H9 (cell line): ENCODE results near the gene PRKCG. TPM values are rescaled to one million over a fixed set of nuclear protein-coding genes. Genes with fewer than 3 reads are reported as not detected.
A peak's percentile ranks its signal among the peaks of the same experiment; 100 is the strongest.

Experiments used
- DNase-seq: peaks from one replicate; pipeline ENCODE4 v3.0.0-alpha.2; 2017
- H2AFZ ChIP-seq: one replicate; pipeline ENCODE4 v1.6.1; 2013; ENCODE audit warnings: mild to moderate bottlenecking, low read length, control low read depth, moderate library complexity
- H2AK5ac ChIP-seq: 2 replicates; pipeline ENCODE4 v1.6.1; 2013; ENCODE audit warnings: low read length, control low read depth, mixed read lengths; ENCODE audit not compliant: insufficient read length
- H2BK120ac ChIP-seq: one replicate; pipeline ENCODE4 v1.6.1; 2013; ENCODE audit warnings: low read depth, mild to moderate bottlenecking, low read length, control low read depth, inconsistent platforms; ENCODE audit not compliant: poor library complexity, severe bottlenecking
- H2BK12ac ChIP-seq: 2 replicates; pipeline ENCODE4 v1.6.1; 2013; ENCODE audit warnings: low read length, control low read depth, mixed read lengths, low read depth; ENCODE audit not compliant: insufficient read length
- H2BK15ac ChIP-seq: 2 replicates; pipeline ENCODE4 v1.6.1; 2013; ENCODE audit warnings: low read depth, low read length, control low read depth
- H2BK20ac ChIP-seq: one replicate; pipeline ENCODE4 v1.6.1; 2013; ENCODE audit warnings: low read depth, mild to moderate bottlenecking, low read length, control low read depth, inconsistent platforms; ENCODE audit not compliant: poor library complexity, severe bottlenecking
- H2BK5ac ChIP-seq: 2 replicates; pipeline ENCODE4 v1.6.1; 2013; ENCODE audit warnings: low read length, control low read depth, mixed read lengths; ENCODE audit not compliant: insufficient read length
- H3K14ac ChIP-seq: 2 replicates; pipeline ENCODE4 v1.6.1; 2013; ENCODE audit warnings: low read length, control low read depth; ENCODE audit not compliant: insufficient read depth
- H3K18ac ChIP-seq: 2 replicates; pipeline ENCODE4 v1.6.1; 2013; ENCODE audit warnings: low read depth, mild to moderate bottlenecking, mixed read lengths, low read length, control low read depth; ENCODE audit not compliant: insufficient read length
- H3K23ac ChIP-seq: 2 replicates; pipeline ENCODE4 v1.6.1; 2013; ENCODE audit warnings: low read length, control low read depth, mixed read lengths, low read depth; ENCODE audit not compliant: insufficient read length
- H3K23me2 ChIP-seq: 2 replicates; pipeline ENCODE4 v1.6.1; 2013; ENCODE audit warnings: low read depth, mild to moderate bottlenecking, mixed read lengths, low read length, control low read depth; ENCODE audit not compliant: insufficient read length, poor library complexity, severe bottlenecking
- H3K27ac ChIP-seq: 2 replicates; pipeline ENCODE4 v1.5.1; 2013; ENCODE audit warnings: low read length, control low read depth, mixed read lengths, low read depth; ENCODE audit not compliant: insufficient read length
- H3K27me3 ChIP-seq: 2 replicates; pipeline ENCODE4 v1.6.1; 2013; ENCODE audit warnings: low read length, control low read depth, inconsistent platforms; ENCODE audit not compliant: insufficient read depth
- H3K4ac ChIP-seq: 2 replicates; pipeline ENCODE4 v1.6.1; 2013; ENCODE audit warnings: low read depth, mild to moderate bottlenecking, control low read depth, inconsistent platforms, low read length, moderate library complexity
- H3K4me1 ChIP-seq: 2 replicates; pipeline ENCODE4 v1.6.1; 2013; ENCODE audit warnings: low read length, control low read depth, inconsistent platforms; ENCODE audit not compliant: insufficient read depth
- H3K4me2 ChIP-seq: 2 replicates; pipeline ENCODE4 v1.6.1; 2013; ENCODE audit warnings: low read length, control low read depth, mixed read lengths; ENCODE audit not compliant: insufficient read length, insufficient read depth
- H3K56ac ChIP-seq: 2 replicates; pipeline ENCODE4 v1.6.1; 2013; ENCODE audit warnings: low read depth, mild to moderate bottlenecking, mixed read lengths, low read length, control low read depth; ENCODE audit not compliant: insufficient read length
- H3K79me1 ChIP-seq: 2 replicates; pipeline ENCODE4 v1.6.1; 2013; ENCODE audit warnings: low read depth, mild to moderate bottlenecking, moderate library complexity, low read length, control low read depth, inconsistent platforms; ENCODE audit not compliant: insufficient read depth, poor library complexity, severe bottlenecking
- H3K79me2 ChIP-seq: 2 replicates; pipeline ENCODE4 v1.6.1; 2013; ENCODE audit warnings: low read length, control low read depth, inconsistent platforms; ENCODE audit not compliant: insufficient read depth
- H3K9ac ChIP-seq: 2 replicates; pipeline ENCODE4 v1.6.1; 2013; ENCODE audit warnings: low read length, control low read depth, mixed read lengths; ENCODE audit not compliant: insufficient read length; ENCODE audit errors: extremely low read depth
- H3K9me3 ChIP-seq: one replicate; pipeline ENCODE4 v1.6.1; 2013; ENCODE audit warnings: low read depth, low read length, inconsistent platforms; ENCODE audit not compliant: control insufficient read depth
- H3T11ph ChIP-seq: one replicate; pipeline ENCODE4 v1.6.1; 2013; ENCODE audit warnings: mild to moderate bottlenecking, low read length, control low read depth, inconsistent platforms
- H4K20me1 ChIP-seq: one replicate; pipeline ENCODE4 v1.6.1; 2013; ENCODE audit not compliant: control insufficient read depth, insufficient read length, insufficient read depth
- H4K5ac ChIP-seq: 2 replicates; pipeline ENCODE4 v1.6.1; 2013; ENCODE audit warnings: low read depth, mild to moderate bottlenecking, mixed read lengths, low read length, control low read depth; ENCODE audit not compliant: insufficient read length
- H4K8ac ChIP-seq: replicated peaks from 2 replicates; pipeline ENCODE4 v1.6.1; 2013; ENCODE audit warnings: low read length, control low read depth, mixed read lengths, low read depth; ENCODE audit not compliant: insufficient read length
- H4K91ac ChIP-seq: 2 replicates; pipeline ENCODE4 v1.6.1; 2013; ENCODE audit warnings: low read depth, mild to moderate bottlenecking, moderate library complexity, mixed read lengths, low read length, control low read depth; ENCODE audit not compliant: insufficient read length
- H3K27ac Mint-ChIP-seq, 3 experiments: 2 replicates in 2 of 3; 3 replicates in 1 of 3; pipeline ENCODE4 v1.8.0; 2020 to 2021; ENCODE audit warnings: mixed read lengths in 3 of 3, mild to moderate bottlenecking in 1 of 3, moderate library complexity in 1 of 3
- H3K27me3 Mint-ChIP-seq: 2 replicates; pipeline ENCODE4 v1.8.0; 2021; ENCODE audit warnings: low read depth, mild to moderate bottlenecking, moderate library complexity, mixed read lengths
- H3K36me3 Mint-ChIP-seq, 3 experiments: 2 replicates in 2 of 3; 3 replicates in 1 of 3; pipeline ENCODE4 v1.8.0; 2020 to 2021; ENCODE audit warnings: low read depth in 3 of 3, mixed read lengths in 3 of 3; ENCODE audit not compliant: insufficient read depth in 1 of 3
- H3K4me1 Mint-ChIP-seq, 2 experiments: 2 replicates each; pipeline ENCODE4 v1.8.0; 2020; ENCODE audit warnings: mixed read lengths in 2 of 2
- H3K4me3 Mint-ChIP-seq, 2 experiments: 2 replicates in 1 of 2; 3 replicates in 1 of 2; pipeline ENCODE4 v1.8.0; 2020 to 2021; ENCODE audit warnings: mild to moderate bottlenecking in 2 of 2, mixed read lengths in 2 of 2, moderate library complexity in 1 of 2
- H3K9me3 Mint-ChIP-seq, 2 experiments: 2 replicates in 1 of 2; 3 replicates in 1 of 2; pipeline ENCODE4 v1.8.0; 2020; ENCODE audit warnings: mild to moderate bottlenecking in 2 of 2, mixed read lengths in 2 of 2, moderate library complexity in 1 of 2
- CTCF ChIP-seq: fragments of 200-600 bp; sonication (generic); conservative IDR thresholded peaks from 3 replicates; pipeline ENCODE4 v1.8.0; 2021; ENCODE audit warnings: antibody characterized with exemption, mild to moderate bottlenecking
- WGBS: extraction: QIAGEN DNeasy Blood & Tissue Kit; methylation state at CpG from one replicate; pipeline ENCODE4 v1.1.7; 2013; ENCODE audit warnings: missing lambda C conversion rate, low lambda C conversion rate, mixed read lengths; ENCODE audit not compliant: insufficient read length; ENCODE audit errors: extremely low coverage; 5-methylcytosine and 5-hydroxymethylcytosine counted together
- total RNA-seq: library from RNA; stranded (reverse); gene quantifications from 2 replicates; pipeline ENCODE4 v1.2.1, GENCODE V29; 2021

The PRKCG gene
- total RNA-seq, 1 experiment from 2014 or later, result 8.8 TPM

GRCh38 chr19:53870485-53870844 is 11.5 kb upstream of the PRKCG start:
- WGBS, result no CpG with 5 or more reads among the region's 5 CpGs

More at GRCh38 chr19:53870485-53870844, 11.5 kb upstream of the PRKCG start:
- Histone ChIP-seq H2BK12ac (peak overlapping the region; percentile 40), H3K27ac (no peak overlapping the region), H3K14ac (no peak overlapping the region), H3K23ac (no peak overlapping the region), H3K4me2 (no peak overlapping the region), H3K9me3 (no peaks in the 10 kb centered on the region), H3K9ac (no peak overlapping the region), H3K4me1 (peaks cover 1% of the 10 kb centered on the region; the same call in 1 of the 2 replicates), H2BK5ac (no peak overlapping the region), H2AK5ac (no peak overlapping the region), H4K91ac (no peak overlapping the region), H3K18ac (peak overlapping the region; percentile 21), H3K79me1 (no peaks in the 10 kb centered on the region), H3K27me3 (no peaks in the 10 kb centered on the region), H2BK15ac (no peak overlapping the region), H4K5ac (no peak overlapping the region), H3T11ph (no peak overlapping the region), H2BK120ac (no peak overlapping the region), H4K20me1 (no peaks in the 10 kb centered on the region), H3K23me2 (peaks cover 15% of the 10 kb centered on the region), H3K56ac (no peak overlapping the region), H4K8ac (no peak overlapping the region), H2AFZ (no peak overlapping the region), H3K79me2 (peaks cover 2% of the 10 kb centered on the region; the same call in 1 of the 2 replicates), H3K4ac (no peak overlapping the region), H2BK20ac (no peak overlapping the region)
- Mint-ChIP-seq H3K27ac (peak overlapping the region in 2 of 3 experiments; percentile 57 to 80; a peak in 3 of 7 replicates), H3K27me3 (no peaks in the 10 kb centered on the region; the same call in 1 of the 2 replicates), H3K36me3 (peaks cover 31 to 44% (median 35%) of the 10 kb centered on the region in 3 experiments; a peak in 6 of 7 replicates), H3K4me3 (peak overlapping the region; percentile 52 to 73), H3K4me1 (peaks cover 25 to 34% of the 10 kb centered on the region in 2 experiments), H3K9me3 (no peaks in the 10 kb centered on the region)
- DNase-seq, result no peak
- no peak for TF ChIP-seq CTCF
